Measurements from ENCODE around the gene PFAS. TPM values are rescaled to one million over a fixed set of nuclear protein-coding genes. Genes with fewer than 3 reads are reported as not detected.

PFAS gene
- polyA plus RNA-seq, 1 experiment, result 14.0 TPM

- peak; percentile 90 for TF ChIP-seq CTCF (IDR thresholded peaks at IDR 0.05; ENCODE audit: low read depth, low read length)
- Histone ChIP-seq H3K9me3 (ENCODE audit: control insufficient read depth, insufficient read depth, low read length) (no peaks in the 10 kb centered on the region; the same call in 1 of the 2 replicates), H3K27me3 (ENCODE audit: control insufficient read depth, insufficient read depth, low read length) (no peaks in the 10 kb centered on the region), H3K4me3 (ENCODE audit: low read depth, low read length) (no peak overlapping the region), H3K27ac (ENCODE audit: low read depth, low read length) (no peak overlapping the region)
- ChIA-PET POLR2A (no interaction called here), CTCF (interaction anchor here (0.7 to 2.4 kb wide), 20 partner anchors 8 to 240 kb away, joined by 3 to 15 read pairs (median 4); partner anchors contain the start of genes AURKB and PFAS)
- no peak for DNase-seq (ENCODE audit: low read depth, low spot score)
These were observed 51.6 kb downstream of the PFAS start for GRCh38 chr17:8300627-8301242.

GRCh38 chr17:8310601-8311123 lies 61.6 kb downstream of the PFAS start:
- H3K9me3 ChIP-seq (ENCODE audit: control insufficient read depth, insufficient read depth, low read length), result no peaks in the 10 kb centered on the region
- no peak for TF ChIP-seq CTCF (IDR thresholded peaks at IDR 0.05; ENCODE audit: low read depth, low read length)
- DNase-seq (ENCODE audit: low read depth, low spot score), result no peak
- H3K27ac ChIP-seq (ENCODE audit: low read depth, low read length), result no peak overlapping the region
- POLR2A ChIA-PET, result no interaction called here
- H3K4me3 ChIP-seq (ENCODE audit: low read depth, low read length), result no peak overlapping the region
- CTCF ChIA-PET, result no interaction called here
- H3K27me3 ChIP-seq (ENCODE audit: control insufficient read depth, insufficient read depth, low read length), result peaks cover 52% of the 10 kb centered on the region

GRCh38 chr17:8311131-8311790 lies 62.2 kb downstream of the PFAS start:
- no peak overlapping the region for H3K4me3 ChIP-seq (ENCODE audit: low read depth, low read length)
- CTCF ChIA-PET, result no interaction called here
- no peak for DNase-seq (ENCODE audit: low read depth, low spot score)
- H3K27me3 ChIP-seq (ENCODE audit: control insufficient read depth, insufficient read depth, low read length), result peaks cover 57% of the 10 kb centered on the region
- no peaks in the 10 kb centered on the region for H3K9me3 ChIP-seq (ENCODE audit: control insufficient read depth, insufficient read depth, low read length)
- POLR2A ChIA-PET, result no interaction called here
- no peak for TF ChIP-seq CTCF (IDR thresholded peaks at IDR 0.05; ENCODE audit: low read depth, low read length)
- no peak overlapping the region for H3K27ac ChIP-seq (ENCODE audit: low read depth, low read length)

- Histone ChIP-seq H3K4me3 (ENCODE audit: low read depth, low read length) (no peak overlapping the region), H3K9me3 (ENCODE audit: control insufficient read depth, insufficient read depth, low read length) (no peaks in the 10 kb centered on the region), H3K27ac (ENCODE audit: low read depth, low read length) (no peak overlapping the region), H3K27me3 (ENCODE audit: control insufficient read depth, insufficient read depth, low read length) (peaks cover 63% of the 10 kb centered on the region)
- no peak for TF ChIP-seq CTCF (IDR thresholded peaks at IDR 0.05; ENCODE audit: low read depth, low read length)
- ChIA-PET POLR2A (interaction anchor here (0.6 kb wide), 1 partner anchor 42 kb away, joined by 3 read pairs; no protein-coding TSS in a partner anchor), CTCF (no interaction called here)
- DNase-seq (ENCODE audit: low read depth, low spot score), result no peak
These were observed 63.2 kb downstream of the PFAS start for GRCh38 chr17:8312251-8312650.

All from AG04450 (cell line).